HG03439 (cell line): ENCODE results near the gene DAB2.

Experiments
- ATAC-seq: cut with Tn5 transposase; IDR thresholded peaks from one replicate; pipeline ENCODE4 v1.9.1; 2021; ENCODE audit warnings: mild to moderate bottlenecking, moderate library complexity; ENCODE audit not compliant: unreplicated experiment

DAB2 gene

GRCh38 chr5:39448506-39449128 is 23.8 kb upstream of the DAB2 start:
- ATAC-seq: no peak

GRCh38 chr5:39447968-39448367 is 23.2 kb upstream of the DAB2 start:
- no peak for ATAC-seq

GRCh38 chr5:39447059-39447458 is 22.3 kb upstream of the DAB2 start:
- no peak for ATAC-seq

GRCh38 chr5:39446231-39446630 is 21.5 kb upstream of the DAB2 start:
- ATAC-seq: no peak

GRCh38 chr5:39443911-39444310 is 19.1 kb upstream of the DAB2 start:
- no peak for ATAC-seq

GRCh38 chr5:39442991-39443390 is 18.2 kb upstream of the DAB2 start:
- no peak for ATAC-seq

- no peak for ATAC-seq
Observed at GRCh38 chr5:39441838-39442237, 17.1 kb upstream of the DAB2 start.

- no peak for ATAC-seq
Observed at GRCh38 chr5:39440958-39441624, 16.3 kb upstream of the DAB2 start.

GRCh38 chr5:39440192-39440957 is 15.6 kb upstream of the DAB2 start:
- no peak for ATAC-seq

GRCh38 chr5:39439582-39440162 is 14.9 kb upstream of the DAB2 start:
- ATAC-seq: no peak

- ATAC-seq: no peak
Observed at GRCh38 chr5:39437467-39437866, 12.7 kb upstream of the DAB2 start.

GRCh38 chr5:39433848-39434247 is 9.1 kb upstream of the DAB2 start:
- no peak for ATAC-seq

GRCh38 chr5:39432696-39433530 is 8.1 kb upstream of the DAB2 start:
- ATAC-seq: no peak

- ATAC-seq: no peak
Observed at GRCh38 chr5:39430461-39430860, 5.7 kb upstream of the DAB2 start.

GRCh38 chr5:39428640-39429039 is 3.9 kb upstream of the DAB2 start:
- ATAC-seq: no peak

- no peak for ATAC-seq
Observed at GRCh38 chr5:39427633-39428032, 2.9 kb upstream of the DAB2 start.

GRCh38 chr5:39427229-39427628 is 2.4 kb upstream of the DAB2 start:
- ATAC-seq: no peak

GRCh38 chr5:39426746-39427105 is 1.9 kb upstream of the DAB2 start:
- ATAC-seq: no peak

GRCh38 chr5:39426051-39426745 is 1.4 kb upstream of the DAB2 start:
- no peak for ATAC-seq

GRCh38 chr5:39423331-39423751 is 1.4 kb downstream of the DAB2 start:
- no peak for ATAC-seq
